ENCODE data around the gene TCEA2.
"Not testable (repeated sequence)": the region's sequence is repeated elsewhere in the genome, so short reads cannot be mapped to it uniquely, and the experiment has no call there.

TCEA2 gene

DNA sequence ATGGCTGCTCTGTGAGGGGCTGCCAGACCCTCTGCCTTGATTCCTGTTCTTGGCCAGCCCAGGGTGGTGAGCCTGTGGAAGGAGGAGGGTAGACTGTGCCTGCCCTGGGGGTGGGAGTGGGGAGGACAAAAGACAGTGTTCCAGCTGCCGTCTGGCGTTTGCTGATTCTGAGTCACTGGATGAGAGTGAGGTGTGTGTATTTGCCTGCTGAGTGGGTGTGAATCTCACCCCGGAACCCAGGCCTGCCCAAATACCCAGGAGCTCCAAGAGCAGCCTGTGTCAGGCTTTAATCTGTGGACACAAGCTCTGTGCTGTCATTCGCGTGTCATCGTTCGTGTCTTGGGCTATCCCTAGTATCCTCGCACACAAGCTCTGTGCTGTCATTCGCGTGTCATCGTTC is 23.8 kb downstream of the TCEA2 start:
- peaks cover 14 to 38% of the 10 kb centered on the region in 2 donors for H3K27me3 ChIP-seq (ENCODE audit: control insufficient read depth in 1 of 2, insufficient read depth in 2 of 2, low read length in 2 of 2)

DNA sequence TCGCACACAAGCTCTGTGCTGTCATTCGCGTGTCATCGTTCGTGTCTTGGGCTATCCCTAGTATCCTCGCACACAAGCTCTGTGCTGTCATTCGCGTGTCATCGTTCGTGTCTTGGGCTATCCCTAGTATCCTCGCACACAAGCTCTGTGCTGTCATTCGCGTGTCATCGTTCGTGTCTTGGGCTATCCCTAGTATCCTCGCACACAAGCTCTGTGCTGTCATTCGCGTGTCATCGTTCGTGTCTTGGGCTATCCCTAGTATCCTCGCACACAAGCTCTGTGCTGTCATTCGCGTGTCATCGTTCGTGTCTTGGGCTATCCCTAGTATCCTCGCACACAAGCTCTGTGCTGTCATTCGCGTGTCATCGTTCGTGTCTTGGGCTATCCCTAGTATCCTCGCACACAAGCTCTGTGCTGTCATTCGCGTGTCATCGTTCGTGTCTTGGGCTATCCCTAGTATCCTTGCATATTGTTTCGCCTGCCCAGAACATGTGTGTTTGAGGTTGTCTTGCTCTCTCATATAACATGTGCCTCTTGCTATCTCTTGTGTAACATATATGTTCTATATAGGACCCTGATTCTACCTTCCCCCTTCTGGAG is 24.3 kb downstream of the TCEA2 start:
- H3K9ac ChIP-seq (ENCODE audit: low read length) = not testable (repeated sequence)

More for the DNA sequence above, 23.8 kb downstream of the TCEA2 start:
- no peak overlapping the region for H3K9ac ChIP-seq (ENCODE audit: low read length)
- H3K4me3 ChIP-seq (ENCODE audit: low read depth in 1 of 2, low read length in 2 of 2) = no peak overlapping the region
- H3K36me3 ChIP-seq (ENCODE audit: insufficient read depth, low read length) = no peaks in the 10 kb centered on the region
- no peaks in the 10 kb centered on the region for H3K9me3 ChIP-seq (ENCODE audit: low read length)
- H3K4me1 ChIP-seq (ENCODE audit: insufficient read depth, low read length) = peaks cover 5% of the 10 kb centered on the region
- no peak overlapping the region for H3K27ac ChIP-seq (ENCODE audit: low read depth, low read length)

DNA sequence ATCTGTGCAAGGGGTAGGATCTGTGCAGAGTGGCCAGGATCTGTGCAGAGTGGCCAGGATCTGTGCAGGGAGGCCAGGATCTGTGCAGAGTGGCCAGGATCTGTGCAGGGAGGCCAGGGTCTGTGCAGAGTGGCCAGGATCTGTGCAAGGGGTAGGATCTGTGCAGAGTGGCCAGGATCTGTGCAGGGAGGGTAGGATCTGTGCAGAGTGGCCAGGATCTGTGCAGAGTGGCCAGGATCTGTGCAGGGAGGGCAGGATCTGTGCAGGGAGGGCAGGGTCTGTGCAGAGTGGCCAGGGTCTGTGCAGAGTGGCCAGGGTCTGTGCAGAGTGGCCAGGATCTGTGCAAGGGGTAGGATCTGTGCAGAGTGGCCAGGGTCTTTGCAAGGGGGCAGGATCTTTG is 25.6 kb downstream of the TCEA2 start:
- not testable (repeated sequence) for H3K9me3 ChIP-seq (ENCODE audit: low read length); H3K4me1 ChIP-seq (ENCODE audit: insufficient read depth, low read length); H3K36me3 ChIP-seq (ENCODE audit: insufficient read depth, low read length); H3K27ac ChIP-seq (ENCODE audit: low read depth, low read length); H3K4me3 ChIP-seq (ENCODE audit: low read depth in 1 of 2, low read length in 2 of 2); H3K9ac ChIP-seq (ENCODE audit: low read length)
- peaks cover 14 to 31% of the 10 kb centered on the region in 2 donors for H3K27me3 ChIP-seq (ENCODE audit: control insufficient read depth in 1 of 2, insufficient read depth in 2 of 2, low read length in 2 of 2)

More for the DNA sequence above, 24.3 kb downstream of the TCEA2 start:
- H3K36me3 ChIP-seq (ENCODE audit: insufficient read depth, low read length); H3K4me3 ChIP-seq (ENCODE audit: low read depth in 1 of 2, low read length in 2 of 2); H3K27ac ChIP-seq (ENCODE audit: low read depth, low read length); H3K9me3 ChIP-seq (ENCODE audit: low read length); H3K4me1 ChIP-seq (ENCODE audit: insufficient read depth, low read length): not testable (repeated sequence)
- peaks cover 14 to 38% of the 10 kb centered on the region in 2 donors for H3K27me3 ChIP-seq (ENCODE audit: control insufficient read depth in 1 of 2, insufficient read depth in 2 of 2, low read length in 2 of 2)

DNA sequence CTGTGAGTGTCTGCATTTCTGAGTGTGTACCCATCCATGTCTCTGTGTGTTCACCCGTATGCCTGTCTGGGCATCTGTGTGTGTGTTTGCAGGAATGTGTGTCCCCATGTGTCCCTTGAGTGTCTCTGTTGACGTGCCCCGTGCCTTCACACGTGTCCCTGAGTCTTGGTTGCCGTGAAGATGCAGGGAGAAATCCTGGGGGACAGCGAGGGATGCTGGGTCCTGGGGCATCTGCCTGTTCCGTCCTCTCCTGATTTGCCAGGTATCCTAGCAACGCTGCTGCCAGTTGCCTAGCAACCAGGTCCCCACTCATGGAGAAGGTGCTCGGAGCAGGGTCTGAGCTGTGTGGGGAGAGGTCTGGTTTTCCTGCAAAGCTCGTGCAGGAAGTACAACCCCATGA is 27.2 kb downstream of the TCEA2 start:
- peaks cover 4 to 15% of the 10 kb centered on the region in 2 donors for H3K27me3 ChIP-seq (ENCODE audit: control insufficient read depth in 1 of 2, insufficient read depth in 2 of 2, low read length in 2 of 2)
- no peak overlapping the region for H3K27ac ChIP-seq (ENCODE audit: low read depth, low read length)
- H3K4me3 ChIP-seq (ENCODE audit: low read depth in 1 of 2, low read length in 2 of 2) = no peak overlapping the region
- no peaks in the 10 kb centered on the region for H3K4me1 ChIP-seq (ENCODE audit: insufficient read depth, low read length)
- no peaks in the 10 kb centered on the region for H3K36me3 ChIP-seq (ENCODE audit: insufficient read depth, low read length)
- no peak overlapping the region for H3K9ac ChIP-seq (ENCODE audit: low read length)
- H3K9me3 ChIP-seq (ENCODE audit: low read length) = no peaks in the 10 kb centered on the region

DNA sequence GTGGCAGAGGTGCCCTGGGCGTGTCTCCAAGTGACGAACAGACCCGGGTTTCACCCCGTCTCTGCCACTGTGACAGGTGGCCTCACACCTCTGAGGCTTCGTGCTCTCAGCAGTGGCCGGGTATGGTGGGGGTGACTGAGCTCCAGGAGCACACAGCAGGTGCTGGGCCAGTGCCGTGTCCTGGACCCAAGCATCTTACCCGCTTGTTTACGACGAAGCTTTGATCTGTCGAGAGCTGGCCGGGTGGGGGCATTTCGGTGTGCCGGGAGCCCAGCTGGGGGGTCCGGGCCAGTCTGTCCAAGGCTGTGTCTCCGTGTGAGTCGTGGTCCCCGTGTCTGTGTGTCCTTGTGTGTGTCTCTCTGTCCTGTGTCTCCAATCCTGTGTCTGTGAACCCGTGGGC is 28.3 kb downstream of the TCEA2 start:
- Histone ChIP-seq H3K36me3 (ENCODE audit: insufficient read depth, low read length) (no peaks in the 10 kb centered on the region), H3K27me3 (ENCODE audit: control insufficient read depth in 1 of 2, insufficient read depth in 2 of 2, low read length in 2 of 2) (peaks cover 0 to 11% of the 10 kb centered on the region in 2 donors), H3K9ac (ENCODE audit: low read length) (no peak overlapping the region), H3K4me3 (ENCODE audit: low read depth in 1 of 2, low read length in 2 of 2) (no peak overlapping the region), H3K4me1 (ENCODE audit: insufficient read depth, low read length) (no peaks in the 10 kb centered on the region), H3K27ac (ENCODE audit: low read depth, low read length) (no peak overlapping the region), H3K9me3 (ENCODE audit: low read length) (no peaks in the 10 kb centered on the region)

DNA sequence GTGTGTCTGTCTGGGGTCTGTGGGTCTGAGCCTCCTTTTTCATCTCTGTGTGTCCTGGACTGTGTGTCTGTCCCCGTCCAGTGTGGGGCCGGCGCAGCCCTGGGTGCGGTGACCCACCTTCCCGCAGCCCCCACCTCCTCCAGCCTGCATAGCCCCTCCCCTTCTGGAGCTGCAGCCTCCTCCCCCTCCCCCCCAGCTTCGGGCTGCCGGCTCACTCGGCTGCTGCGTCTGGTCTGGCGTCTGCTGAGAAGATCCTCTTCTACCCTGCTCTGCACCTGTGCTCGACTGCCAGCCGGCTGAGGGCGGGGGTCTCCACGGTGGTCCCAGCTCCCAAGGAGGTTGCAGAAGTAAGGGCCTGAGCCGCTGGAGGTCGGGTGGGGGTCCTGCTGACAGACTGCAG is 28.8 kb downstream of the TCEA2 start:
- H3K4me1 ChIP-seq (ENCODE audit: insufficient read depth, low read length) = no peaks in the 10 kb centered on the region
- no peaks in the 10 kb centered on the region for H3K9me3 ChIP-seq (ENCODE audit: low read length)
- H3K36me3 ChIP-seq (ENCODE audit: insufficient read depth, low read length) = no peaks in the 10 kb centered on the region
- peaks cover 0 to 11% of the 10 kb centered on the region in 2 donors for H3K27me3 ChIP-seq (ENCODE audit: control insufficient read depth in 1 of 2, insufficient read depth in 2 of 2, low read length in 2 of 2)
- no peak overlapping the region for H3K4me3 ChIP-seq (ENCODE audit: low read depth in 1 of 2, low read length in 2 of 2)
- no peak overlapping the region for H3K9ac ChIP-seq (ENCODE audit: low read length)
- no peak overlapping the region for H3K27ac ChIP-seq (ENCODE audit: low read depth, low read length)

DNA sequence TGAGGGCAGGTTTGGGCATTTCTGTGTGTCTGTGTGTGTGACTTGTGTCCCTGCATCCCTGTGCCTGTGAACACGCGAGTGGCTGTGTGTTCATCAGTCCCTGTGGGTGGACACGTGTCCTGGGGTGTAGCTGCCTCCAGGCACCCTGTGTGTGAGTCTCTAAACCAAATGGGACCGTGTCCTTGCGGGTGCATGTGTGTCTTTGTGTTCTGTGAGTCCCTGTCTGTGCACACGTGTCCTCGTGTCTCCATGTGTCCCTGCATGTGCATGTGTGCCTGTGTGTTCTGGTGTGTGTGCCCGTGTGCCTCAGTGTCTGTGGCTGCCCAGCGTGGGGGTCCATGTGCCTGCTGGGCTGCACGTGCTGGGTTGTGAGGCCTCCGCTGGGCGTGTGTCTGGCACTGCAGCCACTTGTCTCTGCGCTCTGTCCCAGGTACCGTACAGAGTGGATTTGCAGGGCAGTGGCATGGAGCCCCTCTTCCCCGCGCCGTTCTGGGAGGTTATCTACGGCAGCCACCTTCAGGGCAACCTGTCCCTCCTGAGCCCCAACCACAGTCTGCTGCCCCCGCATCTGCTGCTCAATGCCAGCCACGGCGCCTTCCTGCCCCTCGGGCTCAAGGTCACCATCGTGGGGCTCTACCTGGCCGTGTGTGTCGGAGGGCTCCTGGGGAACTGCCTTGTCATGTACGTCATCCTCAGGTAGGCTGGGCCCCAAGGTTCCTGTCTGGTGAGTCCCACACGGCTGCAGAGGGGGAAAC is 29.4 kb downstream of the TCEA2 start:
- Histone ChIP-seq H3K9ac (ENCODE audit: low read length) (no peak overlapping the region), H3K27ac (ENCODE audit: low read depth, low read length) (no peak overlapping the region), H3K27me3 (ENCODE audit: control insufficient read depth in 1 of 2, insufficient read depth in 2 of 2, low read length in 2 of 2) (peaks cover 0 to 11% of the 10 kb centered on the region in 2 donors), H3K4me1 (ENCODE audit: insufficient read depth, low read length) (no peaks in the 10 kb centered on the region), H3K36me3 (ENCODE audit: insufficient read depth, low read length) (no peaks in the 10 kb centered on the region), H3K9me3 (ENCODE audit: low read length) (no peaks in the 10 kb centered on the region), H3K4me3 (ENCODE audit: low read depth in 1 of 2, low read length in 2 of 2) (no peak overlapping the region)

DNA sequence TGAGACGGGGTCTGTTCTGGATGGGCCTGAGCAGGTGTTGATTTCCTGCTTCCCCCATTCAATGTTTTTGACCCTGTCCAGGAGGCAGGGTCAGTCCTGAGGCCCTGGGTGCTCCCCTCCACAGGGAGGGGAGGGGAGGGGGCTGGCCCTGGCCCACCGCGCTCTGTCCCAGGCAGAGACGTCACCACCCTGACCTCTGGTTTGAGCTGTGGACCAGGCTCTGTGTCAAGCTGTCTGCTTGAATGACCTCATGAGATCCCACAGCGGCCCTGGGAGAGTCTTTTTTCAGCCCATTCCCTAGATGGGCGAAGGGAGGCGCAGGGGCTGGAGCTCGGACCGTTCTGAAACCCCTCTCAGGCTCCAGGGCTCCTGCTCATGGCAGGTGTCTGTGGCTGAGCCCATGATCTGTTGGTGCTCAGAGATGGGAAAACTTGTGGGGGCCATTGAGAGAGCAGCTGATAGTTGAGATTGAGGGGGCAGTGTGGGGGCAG is 30.1 kb downstream of the TCEA2 start:
- H3K4me3 ChIP-seq (ENCODE audit: low read depth in 1 of 2, low read length in 2 of 2) = no peak overlapping the region
- H3K9ac ChIP-seq (ENCODE audit: low read length) = no peak overlapping the region
- H3K9me3 ChIP-seq (ENCODE audit: low read length) = no peaks in the 10 kb centered on the region
- peaks cover 0 to 7% of the 10 kb centered on the region in 2 donors for H3K27me3 ChIP-seq (ENCODE audit: control insufficient read depth in 1 of 2, insufficient read depth in 2 of 2, low read length in 2 of 2)
- H3K27ac ChIP-seq (ENCODE audit: low read depth, low read length) = no peak overlapping the region
- no peaks in the 10 kb centered on the region for H3K4me1 ChIP-seq (ENCODE audit: insufficient read depth, low read length)
- H3K36me3 ChIP-seq (ENCODE audit: insufficient read depth, low read length) = no peaks in the 10 kb centered on the region

DNA sequence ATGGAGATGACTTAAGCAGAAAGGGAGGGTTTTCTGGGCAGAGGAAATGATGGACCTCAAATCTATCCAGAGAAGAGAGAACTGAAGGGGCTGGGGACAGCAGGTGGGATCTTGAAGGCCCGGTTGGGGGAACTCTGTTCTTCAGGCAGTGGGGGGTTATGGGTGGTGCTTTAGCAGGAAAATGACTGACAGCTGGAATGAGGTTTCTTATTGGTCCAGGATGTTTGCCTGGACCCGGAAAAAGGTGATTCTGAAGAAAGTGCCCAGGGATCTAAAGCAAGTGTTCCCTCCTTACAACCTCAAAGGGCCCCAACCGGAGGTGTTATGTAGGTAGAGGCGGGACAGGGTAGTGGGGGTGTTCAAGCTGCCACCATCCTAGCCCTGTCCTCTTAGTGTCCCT is 32.5 kb downstream of the TCEA2 start:
- peaks cover 0 to 12% of the 10 kb centered on the region in 2 donors for H3K27me3 ChIP-seq (ENCODE audit: control insufficient read depth in 1 of 2, insufficient read depth in 2 of 2, low read length in 2 of 2)
- no peak overlapping the region for H3K4me3 ChIP-seq (ENCODE audit: low read depth in 1 of 2, low read length in 2 of 2)
- H3K9me3 ChIP-seq (ENCODE audit: low read length) = no peaks in the 10 kb centered on the region
- no peaks in the 10 kb centered on the region for H3K36me3 ChIP-seq (ENCODE audit: insufficient read depth, low read length)
- H3K27ac ChIP-seq (ENCODE audit: low read depth, low read length) = no peak overlapping the region
- no peaks in the 10 kb centered on the region for H3K4me1 ChIP-seq (ENCODE audit: insufficient read depth, low read length)
- H3K9ac ChIP-seq (ENCODE audit: low read length) = no peak overlapping the region

DNA sequence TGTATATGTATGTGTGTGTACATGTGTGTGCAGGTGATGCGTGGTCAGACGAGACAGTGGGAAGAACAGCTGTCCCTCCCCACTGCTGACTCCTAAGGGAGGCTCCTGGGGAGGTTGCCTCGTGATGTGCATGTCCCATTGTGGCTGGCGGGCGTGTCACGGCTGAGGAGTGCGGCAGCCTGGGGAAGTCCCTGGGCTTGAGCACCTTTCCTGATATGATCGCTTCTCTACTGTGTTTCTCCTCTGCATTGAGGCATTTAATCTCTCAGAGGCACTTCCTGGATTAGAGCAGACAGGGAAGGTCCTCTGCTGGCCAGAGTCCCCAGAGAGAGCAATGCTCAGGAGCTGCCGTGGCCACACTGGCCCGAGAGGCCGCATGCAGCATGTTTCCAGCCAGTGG is 32.9 kb downstream of the TCEA2 start:
- H3K4me3 ChIP-seq (ENCODE audit: low read depth in 1 of 2, low read length in 2 of 2) = no peak overlapping the region
- H3K9me3 ChIP-seq (ENCODE audit: low read length) = no peaks in the 10 kb centered on the region
- no peaks in the 10 kb centered on the region for H3K36me3 ChIP-seq (ENCODE audit: insufficient read depth, low read length)
- peaks cover 5 to 17% of the 10 kb centered on the region in 2 donors for H3K27me3 ChIP-seq (ENCODE audit: control insufficient read depth in 1 of 2, insufficient read depth in 2 of 2, low read length in 2 of 2)
- no peaks in the 10 kb centered on the region for H3K4me1 ChIP-seq (ENCODE audit: insufficient read depth, low read length)
- no peak overlapping the region for H3K9ac ChIP-seq (ENCODE audit: low read length)
- no peak overlapping the region for H3K27ac ChIP-seq (ENCODE audit: low read depth, low read length)

DNA sequence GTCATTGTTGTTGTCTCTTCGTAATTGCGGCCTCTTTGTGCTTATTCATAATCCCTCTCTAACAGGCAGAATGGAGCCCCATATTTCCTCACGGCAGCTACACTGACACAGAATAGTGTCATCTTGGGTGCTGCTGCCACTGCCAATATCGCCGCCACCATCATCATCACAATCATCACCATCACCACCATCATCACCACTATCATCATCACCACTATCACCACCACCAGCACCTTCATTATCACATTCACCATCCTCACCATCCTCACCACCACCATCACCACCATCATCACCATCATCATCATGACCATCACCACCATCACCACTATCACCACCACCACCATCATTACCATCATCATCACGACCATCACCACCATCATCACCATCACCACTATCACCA is 33.5 kb downstream of the TCEA2 start:
- Histone ChIP-seq H3K27me3 (ENCODE audit: control insufficient read depth in 1 of 2, insufficient read depth in 2 of 2, low read length in 2 of 2) (peaks cover 11 to 23% of the 10 kb centered on the region in 2 donors), H3K27ac (ENCODE audit: low read depth, low read length) (no peak overlapping the region), H3K9me3 (ENCODE audit: low read length) (no peaks in the 10 kb centered on the region), H3K4me1 (ENCODE audit: insufficient read depth, low read length) (no peaks in the 10 kb centered on the region), H3K9ac (ENCODE audit: low read length) (no peak overlapping the region), H3K4me3 (ENCODE audit: low read depth in 1 of 2, low read length in 2 of 2) (no peak overlapping the region), H3K36me3 (ENCODE audit: insufficient read depth, low read length) (no peaks in the 10 kb centered on the region)
